ENCODE results near the gene WAC.

WAC gene

GRCh38 chr10:28632584-28632945, 99.6 kb downstream of the WAC start:
- H3K4me3 ChIP-seq (replicated peaks in 1 of 2; ENCODE audit: low read depth in 2 of 2, low read length in 2 of 2), result no peak overlapping the region
- no peak for TF ChIP-seq CTCF (IDR thresholded peaks at IDR 0.05; ENCODE audit: low read depth, low read length)
- no peak for DNase-seq (ENCODE audit: low read depth in 2 of 2)

- DNase-seq (ENCODE audit: low read depth in 2 of 2), result no peak
- no peak for TF ChIP-seq CTCF (IDR thresholded peaks at IDR 0.05; ENCODE audit: low read depth, low read length)
- no peak overlapping the region for H3K4me3 ChIP-seq (replicated peaks in 1 of 2; ENCODE audit: low read depth in 2 of 2, low read length in 2 of 2)
Observed at GRCh38 chr10:28633750-28634149, 100.8 kb downstream of the WAC start.

GRCh38 chr10:28637346-28637745, 104.4 kb downstream of the WAC start:
- DNase-seq (ENCODE audit: low read depth in 2 of 2), result no peak

GRCh38 chr10:28638392-28638791, 105.5 kb downstream of the WAC start:
- H3K4me3 ChIP-seq (replicated peaks in 1 of 2; ENCODE audit: low read depth in 2 of 2, low read length in 2 of 2), result no peak overlapping the region
- no peak for DNase-seq (ENCODE audit: low read depth in 2 of 2)
- no peak for TF ChIP-seq CTCF (IDR thresholded peaks at IDR 0.05; ENCODE audit: low read depth, low read length)

More at GRCh38 chr10:28637346-28637745, 104.4 kb downstream of the WAC start:
- H3K4me3 ChIP-seq (replicated peaks in 1 of 2; ENCODE audit: low read depth in 2 of 2, low read length in 2 of 2), result no peak overlapping the region
- TF ChIP-seq CTCF (IDR thresholded peaks at IDR 0.05; ENCODE audit: low read depth, low read length), result no peak

- DNase-seq (ENCODE audit: low read depth in 2 of 2), result no peak
- TF ChIP-seq CTCF (IDR thresholded peaks at IDR 0.05; ENCODE audit: low read depth, low read length), result no peak
- H3K4me3 ChIP-seq (replicated peaks in 1 of 2; ENCODE audit: low read depth in 2 of 2, low read length in 2 of 2), result no peak overlapping the region
Observed at GRCh38 chr10:28640551-28640950, 107.6 kb downstream of the WAC start.

GRCh38 chr10:28644647-28645046, 111.7 kb downstream of the WAC start:
- no peak for DNase-seq (ENCODE audit: low read depth in 2 of 2)
- no peak for TF ChIP-seq CTCF (IDR thresholded peaks at IDR 0.05; ENCODE audit: low read depth, low read length)
- H3K4me3 ChIP-seq (replicated peaks in 1 of 2; ENCODE audit: low read depth in 2 of 2, low read length in 2 of 2), result no peak overlapping the region

- H3K4me3 ChIP-seq (replicated peaks in 1 of 2; ENCODE audit: low read depth in 2 of 2, low read length in 2 of 2), result no peak overlapping the region
- no peak for DNase-seq (ENCODE audit: low read depth in 2 of 2)
- TF ChIP-seq CTCF (IDR thresholded peaks at IDR 0.05; ENCODE audit: low read depth, low read length), result no peak
Observed at GRCh38 chr10:28652106-28652505, 119.2 kb downstream of the WAC start.

All from cardiac fibroblast (primary cell).